OCI-LY3 (cell line): ENCODE measurements around the gene PRRT2.

Experiments
- H2AFZ ChIP-seq: fragments of 200-600, 300-600 bp; shearing (Covaris generic); 2 replicates; pipeline ENCODE4 v1.6.0; 2014; ENCODE audit warnings: antibody characterized with exemption, low read depth, low read length
- H3K27ac ChIP-seq: fragments of 200-600, 300-600 bp; sonication (generic); 2 replicates; pipeline ENCODE4 v1.5.1; 2014; ENCODE audit warnings: mild to moderate bottlenecking, low read length, moderate library complexity, mixed read lengths
- H3K27me3 ChIP-seq: fragments of 200-600, 300-600 bp; sonication (generic); 2 replicates; pipeline ENCODE4 v1.6.1; 2014; ENCODE audit warnings: low read depth, low read length, mixed read lengths
- H3K36me3 ChIP-seq: fragments of 200-600, 300-600 bp; sonication (generic); replicated peaks from 2 replicates; pipeline ENCODE3; 2014; ENCODE audit warnings: low read depth, low read length, mixed read lengths
- H3K4me1 ChIP-seq: fragments of 300-600, 200-600 bp; sonication (generic); 2 replicates; pipeline ENCODE4 v1.6.1; 2014; ENCODE audit warnings: low read length, mixed read lengths
- H3K4me2 ChIP-seq: fragments of 200-600, 300-600 bp; sonication (generic); 2 replicates; pipeline ENCODE4 v1.6.1; 2014; ENCODE audit warnings: low read length, mixed read lengths
- H3K4me3 ChIP-seq: fragments of 300-600, 200-600 bp; sonication (generic); 2 replicates; pipeline ENCODE4 v1.5.1; 2014; ENCODE audit warnings: antibody characterized with exemption, mild to moderate bottlenecking, low read length, moderate library complexity
- H3K79me2 ChIP-seq: fragments of 300-600, 200-600 bp; shearing (Covaris generic); 2 replicates; pipeline ENCODE4 v1.6.1; 2014; ENCODE audit warnings: mild to moderate bottlenecking, low read length, mixed read lengths
- H3K9ac ChIP-seq: fragments of 300-600, 200-600 bp; shearing (Covaris generic); 2 replicates; pipeline ENCODE4 v1.6.0; 2014; ENCODE audit warnings: mild to moderate bottlenecking, low read length, moderate library complexity
- H3K9me3 ChIP-seq: fragments of 200-600, 300-600 bp; shearing (Covaris generic); 2 replicates; pipeline ENCODE4 v1.6.1; 2014; ENCODE audit warnings: low read length, mixed read lengths; ENCODE audit not compliant: insufficient read depth
- H4K20me1 ChIP-seq: fragments of 200-600, 300-600 bp; sonication (generic); 2 replicates; pipeline ENCODE4 v1.6.1; 2016; ENCODE audit warnings: low read length, mixed read lengths; ENCODE audit not compliant: insufficient read depth
- EZH2phosphoT487 ChIP-seq: fragments of 200-600 bp; shearing (Covaris generic); IDR thresholded peaks from 2 replicates; pipeline ENCODE4 v1.6.1; 2018; ENCODE audit warnings: antibody characterized with exemption, mixed run types, low read depth
- TF ChIP-seq, protein P1 (sequence below): fragments of 200-600, 300-600 bp; sonication (generic); IDR thresholded peaks from 2 replicates; pipeline ENCODE4 v1.5.1; 2014; ENCODE audit warnings: antibody characterized with exemption, low read length, low read depth

Gene PRRT2

DNA sequence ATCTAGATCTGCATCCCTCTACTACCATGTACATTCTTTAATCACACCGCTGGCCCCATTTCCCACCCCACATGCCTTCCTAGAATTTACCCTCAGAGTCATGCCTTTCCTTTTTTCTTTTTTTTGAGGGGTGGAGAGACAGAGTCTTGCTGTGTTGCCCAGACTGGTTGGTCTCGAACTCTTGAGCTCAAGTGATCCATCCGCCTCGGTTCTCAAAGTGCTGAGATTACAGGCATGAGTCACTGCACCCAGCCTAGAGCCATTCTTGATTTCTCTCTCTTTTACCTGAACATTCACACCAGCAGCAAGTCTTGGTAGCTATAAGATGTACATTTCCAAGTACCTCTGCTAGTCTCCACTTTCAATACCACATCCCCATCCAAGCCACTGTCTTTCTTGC lies 6.1 kb downstream of the PRRT2 start:
- peaks cover 30% of the 10 kb centered on the region for H3K4me1 ChIP-seq
- no peak overlapping the region for H3K4me2 ChIP-seq

DNA sequence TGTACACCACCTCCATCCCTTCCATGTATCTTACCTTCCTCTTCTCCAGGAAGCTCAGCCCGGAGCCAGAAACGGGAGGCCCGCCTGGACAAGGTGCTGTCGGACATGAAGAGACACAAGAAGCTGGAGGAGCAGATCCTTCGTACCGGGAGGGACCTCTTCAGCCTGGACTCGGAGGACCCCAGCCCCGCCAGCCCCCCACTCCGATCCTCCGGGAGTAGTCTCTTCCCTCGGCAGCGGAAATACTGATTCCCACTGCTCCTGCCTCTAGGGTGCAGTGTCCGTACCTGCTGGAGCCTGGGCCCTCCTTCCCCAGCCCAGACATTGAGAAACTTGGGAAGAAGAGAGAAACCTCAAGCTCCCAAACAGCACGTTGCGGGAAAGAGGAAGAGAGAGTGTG lies 7.5 kb downstream of the PRRT2 start:
- Histone ChIP-seq H3K4me1 (peaks cover 28% of the 10 kb centered on the region), H4K20me1 (peaks cover 12% of the 10 kb centered on the region; the same call in 1 of the 2 replicates), H3K9me3 (no peaks in the 10 kb centered on the region), H2AFZ (no peak overlapping the region), H3K4me2 (peak overlapping the region; percentile 83), H3K27ac (peak overlapping the region; percentile 51; the same call in 1 of the 2 replicates), H3K27me3 (no peaks in the 10 kb centered on the region), H3K9ac (no peak overlapping the region), H3K36me3 (peaks cover 35% of the 10 kb centered on the region), H3K79me2 (peaks cover 31% of the 10 kb centered on the region), H3K4me3 (peak overlapping the region; percentile 76; the same call in 1 of the 2 replicates)
- TF ChIP-seq, protein P1, sequence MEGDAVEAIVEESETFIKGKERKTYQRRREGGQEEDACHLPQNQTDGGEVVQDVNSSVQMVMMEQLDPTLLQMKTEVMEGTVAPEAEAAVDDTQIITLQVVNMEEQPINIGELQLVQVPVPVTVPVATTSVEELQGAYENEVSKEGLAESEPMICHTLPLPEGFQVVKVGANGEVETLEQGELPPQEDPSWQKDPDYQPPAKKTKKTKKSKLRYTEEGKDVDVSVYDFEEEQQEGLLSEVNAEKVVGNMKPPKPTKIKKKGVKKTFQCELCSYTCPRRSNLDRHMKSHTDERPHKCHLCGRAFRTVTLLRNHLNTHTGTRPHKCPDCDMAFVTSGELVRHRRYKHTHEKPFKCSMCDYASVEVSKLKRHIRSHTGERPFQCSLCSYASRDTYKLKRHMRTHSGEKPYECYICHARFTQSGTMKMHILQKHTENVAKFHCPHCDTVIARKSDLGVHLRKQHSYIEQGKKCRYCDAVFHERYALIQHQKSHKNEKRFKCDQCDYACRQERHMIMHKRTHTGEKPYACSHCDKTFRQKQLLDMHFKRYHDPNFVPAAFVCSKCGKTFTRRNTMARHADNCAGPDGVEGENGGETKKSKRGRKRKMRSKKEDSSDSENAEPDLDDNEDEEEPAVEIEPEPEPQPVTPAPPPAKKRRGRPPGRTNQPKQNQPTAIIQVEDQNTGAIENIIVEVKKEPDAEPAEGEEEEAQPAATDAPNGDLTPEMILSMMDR = no peak
- TF ChIP-seq EZH2phosphoT487 = no peak

More for the DNA sequence above, 6.1 kb downstream of the PRRT2 start:
- Histone ChIP-seq H3K9me3 (no peaks in the 10 kb centered on the region), H3K27ac (no peak overlapping the region), H2AFZ (no peak overlapping the region), H3K4me3 (no peak overlapping the region), H3K79me2 (peaks cover 31% of the 10 kb centered on the region), H3K9ac (no peak overlapping the region), H4K20me1 (peaks cover 12% of the 10 kb centered on the region; the same call in 1 of the 2 replicates), H3K27me3 (no peaks in the 10 kb centered on the region), H3K36me3 (peaks cover 35% of the 10 kb centered on the region)
- no peak for TF ChIP-seq EZH2phosphoT487
- TF ChIP-seq, protein P1 = no peak

DNA sequence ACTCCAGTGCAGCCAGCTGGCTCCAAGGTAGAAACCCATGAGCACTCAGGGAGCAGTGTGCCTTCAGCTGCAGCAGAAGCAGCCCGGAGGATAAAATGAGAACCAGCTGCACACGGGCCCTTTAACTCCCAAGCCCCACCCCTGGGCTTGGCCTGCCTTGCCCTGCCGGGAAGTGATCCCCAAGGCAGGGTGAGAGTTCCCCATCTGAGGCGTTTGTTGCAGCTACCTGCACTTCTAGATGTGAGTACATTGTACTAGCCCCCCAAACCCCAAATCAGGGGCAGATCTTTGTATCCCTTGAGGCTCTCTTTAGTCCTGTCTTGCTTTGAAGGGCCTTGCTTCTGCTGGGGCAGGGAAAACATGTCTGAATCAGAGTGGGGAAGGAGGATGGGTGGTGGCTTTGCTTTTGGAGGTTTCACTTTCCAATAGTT lies 8.3 kb downstream of the PRRT2 start, which contains the start of gene MVP:
MVP (plus strand) TSS at position 192 of the 431 bp plus-strand sequence. CDS start 10,088 bp downstream, outside the sequence.
- no peaks in the 10 kb centered on the region for H3K9me3 ChIP-seq
- peak within 1 kb of the TSS; percentile 83 for H3K4me2 ChIP-seq
- peaks cover 12% of the 10 kb centered on the region; the same call in 1 of the 2 replicates for H4K20me1 ChIP-seq
- H3K27ac ChIP-seq = peak within 1 kb of the TSS; percentile 51
- TF ChIP-seq EZH2phosphoT487 = no peak
- TF ChIP-seq, protein P1 = no peak
- peaks cover 28% of the 10 kb centered on the region for H3K4me1 ChIP-seq
- H3K9ac ChIP-seq = peak within 1 kb of the TSS; percentile 49
- no peaks in the 10 kb centered on the region for H3K27me3 ChIP-seq
- peaks cover 35% of the 10 kb centered on the region for H3K36me3 ChIP-seq
- H2AFZ ChIP-seq = no peak within 1 kb of the TSS
- peaks cover 31% of the 10 kb centered on the region for H3K79me2 ChIP-seq
- peak within 1 kb of the TSS; percentile 76 for H3K4me3 ChIP-seq

DNA sequence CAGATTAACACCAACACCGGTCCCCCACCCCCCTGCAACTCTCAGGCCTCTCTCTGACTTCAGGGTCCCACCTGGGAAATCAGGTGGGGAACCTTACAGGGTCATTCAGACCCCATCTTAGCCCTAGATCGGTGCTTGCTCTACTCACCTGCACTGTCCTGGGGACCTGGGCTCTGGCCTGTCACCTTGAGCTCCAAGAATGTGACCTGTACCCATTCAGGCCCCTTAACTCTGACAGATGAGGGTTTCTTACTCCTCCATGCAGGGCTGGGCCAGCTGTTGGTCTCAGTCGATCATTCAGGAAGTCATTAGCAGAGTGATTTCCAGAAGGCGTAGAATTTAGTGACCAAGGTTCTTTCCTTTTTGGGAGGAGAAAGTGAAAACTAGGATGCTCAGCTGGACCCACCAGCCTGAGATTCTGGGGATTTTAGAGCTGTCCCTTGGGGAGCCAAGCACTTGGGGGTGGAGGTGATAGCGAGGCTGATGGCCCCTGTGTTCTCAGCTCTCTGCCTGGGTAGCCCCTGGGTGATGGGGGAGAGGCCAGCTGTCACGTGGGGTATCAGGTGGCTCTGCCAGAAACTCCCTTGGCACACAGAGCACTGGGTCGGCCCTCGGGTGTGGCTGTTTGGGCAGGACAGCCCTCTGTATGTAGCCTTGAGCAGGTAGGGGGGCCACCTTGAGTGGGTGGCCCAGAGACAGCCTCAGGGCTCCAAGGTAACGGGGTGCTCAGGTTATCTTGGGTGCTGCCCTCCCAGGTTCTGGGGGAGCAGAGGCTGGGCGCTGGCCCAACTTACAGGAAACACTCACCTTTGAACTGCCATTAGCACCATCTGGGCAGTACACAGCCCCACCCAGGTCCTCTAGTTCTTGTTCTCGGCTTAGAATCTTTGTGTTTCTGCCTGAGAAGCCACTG lies 9.0 kb downstream of the PRRT2 start:
- H3K4me3 ChIP-seq = peak overlapping the region; percentile 76
- H3K79me2 ChIP-seq = peaks cover 31% of the 10 kb centered on the region
- H4K20me1 ChIP-seq = peaks cover 12% of the 10 kb centered on the region; the same call in 1 of the 2 replicates
- H2AFZ ChIP-seq = no peak overlapping the region
- peak overlapping the region; percentile 51 for H3K27ac ChIP-seq
- peaks cover 33% of the 10 kb centered on the region for H3K4me1 ChIP-seq
- peaks cover 35% of the 10 kb centered on the region for H3K36me3 ChIP-seq
- peak overlapping the region; percentile 83 for H3K4me2 ChIP-seq
- TF ChIP-seq, protein P1 = no peak
- TF ChIP-seq EZH2phosphoT487 = no peak
- peak overlapping the region; percentile 49 for H3K9ac ChIP-seq
- H3K9me3 ChIP-seq = no peaks in the 10 kb centered on the region
- H3K27me3 ChIP-seq = no peaks in the 10 kb centered on the region
